Glutamatergic neuron (in vitro differentiated cells): ENCODE data around the gene PPFIA3. TPM values are rescaled to one million over a fixed set of nuclear protein-coding genes. Genes with fewer than 3 reads are reported as not detected.

ENCODE experiments used
- DNase-seq: peaks from one replicate; pipeline ENCODE4 v3.0.0; 2022
- H3K27ac Mint-ChIP-seq: one replicate; pipeline ENCODE4 v1.8.0; 2020; ENCODE audit warnings: mild to moderate bottlenecking, mixed read lengths, inconsistent platforms; ENCODE audit not compliant: unreplicated experiment
- H3K27me3 Mint-ChIP-seq: one replicate; pipeline ENCODE4 v1.8.0; 2020; ENCODE audit warnings: mild to moderate bottlenecking, moderate library complexity, mixed read lengths, inconsistent platforms; ENCODE audit not compliant: unreplicated experiment
- H3K36me3 Mint-ChIP-seq: one replicate; pipeline ENCODE4 v1.8.0; 2020; ENCODE audit warnings: mild to moderate bottlenecking, mixed read lengths, inconsistent platforms; ENCODE audit not compliant: unreplicated experiment
- H3K4me1 Mint-ChIP-seq: one replicate; pipeline ENCODE4 v1.8.0; 2020; ENCODE audit warnings: mild to moderate bottlenecking, low read depth, mixed read lengths, inconsistent platforms; ENCODE audit not compliant: unreplicated experiment
- H3K4me3 Mint-ChIP-seq: one replicate; pipeline ENCODE4 v1.8.0; 2020; ENCODE audit warnings: mild to moderate bottlenecking, mixed read lengths, inconsistent platforms; ENCODE audit not compliant: unreplicated experiment
- H3K9me3 Mint-ChIP-seq: one replicate; pipeline ENCODE4 v1.8.0; 2020; ENCODE audit warnings: mild to moderate bottlenecking, moderate library complexity, mixed read lengths, inconsistent platforms; ENCODE audit not compliant: unreplicated experiment
- CTCF ChIP-seq: fragments of 200-600 bp; sonication (generic); IDR thresholded peaks from one replicate; pipeline ENCODE4 v1.5.0; 2021; ENCODE audit not compliant: partially characterized antibody, unreplicated experiment
- total RNA-seq: library from RNA; stranded (reverse); fragmentation: NEBNext Ultra II Directional; extraction: Animal tissue kit (Norgen Biotek cat#: 25700); gene quantifications from one replicate; pipeline ENCODE4 v1.2.1, GENCODE V29; 2021; ENCODE audit not compliant: unreplicated experiment

The PPFIA3 gene
- total RNA-seq, 1 donor from 2014 or later = 104 TPM

- H3K36me3 Mint-ChIP-seq = peaks cover 15% of the 10 kb centered on the region
- peaks cover 18% of the 10 kb centered on the region for H3K27me3 Mint-ChIP-seq
- peak within 1 kb of the TSS; percentile 65 for H3K4me3 Mint-ChIP-seq
- H3K4me1 Mint-ChIP-seq = peaks cover 15% of the 10 kb centered on the region
- peak; percentile 39 for DNase-seq
- H3K9me3 Mint-ChIP-seq = peaks cover 23% of the 10 kb centered on the region
- peak within 1 kb of the TSS; percentile 60 for H3K27ac Mint-ChIP-seq
- TF ChIP-seq CTCF = no peak
Measured at GRCh38 chr19:49155005-49155819, 35.9 kb downstream of the PPFIA3 start, which contains the start of gene HRC. Gene HRC, minus strand, starts transcription at chr19:49155396. Its CDS starts 159 bp downstream, at chr19:49155237.

- peak; percentile 38 for DNase-seq
- peaks cover 15% of the 10 kb centered on the region for H3K36me3 Mint-ChIP-seq
- H3K4me3 Mint-ChIP-seq = peak overlapping the region; percentile 65
- H3K27me3 Mint-ChIP-seq = peaks cover 20% of the 10 kb centered on the region
- peaks cover 22% of the 10 kb centered on the region for H3K9me3 Mint-ChIP-seq
- H3K27ac Mint-ChIP-seq = peak overlapping the region; percentile 60
- no peak for TF ChIP-seq CTCF
- H3K4me1 Mint-ChIP-seq = peaks cover 15% of the 10 kb centered on the region
Measured at GRCh38 chr19:49155820-49156346, 36.5 kb downstream of the PPFIA3 start.

- H3K27ac Mint-ChIP-seq = peak within 1 kb of the TSS; percentile 79
- no peak for TF ChIP-seq CTCF
- peaks cover 17% of the 10 kb centered on the region for H3K27me3 Mint-ChIP-seq
Measured at GRCh38 chr19:49157445-49158224, 38.3 kb downstream of the PPFIA3 start, which contains the start of gene TRPM4. Gene TRPM4, plus strand, starts transcription at chr19:49157792. Its CDS starts 75 bp downstream, at chr19:49157867.

GRCh38 chr19:49160450-49161189 lies 41.3 kb downstream of the PPFIA3 start:
- H3K9me3 Mint-ChIP-seq = peaks cover 8% of the 10 kb centered on the region
- DNase-seq = no peak
- peaks cover 10% of the 10 kb centered on the region for H3K4me1 Mint-ChIP-seq
- no peak for TF ChIP-seq CTCF
- no peak overlapping the region for H3K27ac Mint-ChIP-seq
- peaks cover 4% of the 10 kb centered on the region for H3K36me3 Mint-ChIP-seq
- H3K4me3 Mint-ChIP-seq = peak overlapping the region; percentile 16
- peaks cover 4% of the 10 kb centered on the region for H3K27me3 Mint-ChIP-seq

More at GRCh38 chr19:49157445-49158224, 38.3 kb downstream of the PPFIA3 start, which contains the start of gene TRPM4:
- peaks cover 15% of the 10 kb centered on the region for H3K4me1 Mint-ChIP-seq
- peaks cover 15% of the 10 kb centered on the region for H3K36me3 Mint-ChIP-seq
- peak; percentile 96 for DNase-seq
- peak within 1 kb of the TSS; percentile 93 for H3K4me3 Mint-ChIP-seq
- H3K9me3 Mint-ChIP-seq = peaks cover 18% of the 10 kb centered on the region
